ENCODE measurements around the gene METAP2. TPM values are rescaled to one million over a fixed set of nuclear protein-coding genes. Genes with fewer than 3 reads are reported as not detected.

METAP2 gene
- total RNA-seq, 1 donor from 2014 or later: 81.8 TPM

GRCh38 chr12:95545731-95546490 lies 72.0 kb downstream of the METAP2 start:
- no peak for DNase-seq
- peaks cover 7% of the 10 kb centered on the region for H3K36me3 Mint-ChIP-seq (ENCODE audit: unreplicated experiment)
- no peak overlapping the region for H3K27ac Mint-ChIP-seq (ENCODE audit: unreplicated experiment)
- H3K9me3 Mint-ChIP-seq (ENCODE audit: unreplicated experiment): peaks cover 15% of the 10 kb centered on the region
- H3K4me3 Mint-ChIP-seq (ENCODE audit: unreplicated experiment): peak overlapping the region; percentile 22
- H3K27me3 Mint-ChIP-seq (ENCODE audit: unreplicated experiment): peaks cover 4% of the 10 kb centered on the region
- peaks cover 19% of the 10 kb centered on the region for H3K4me1 Mint-ChIP-seq (ENCODE audit: low read depth, unreplicated experiment)
- no peak for TF ChIP-seq CTCF (IDR thresholded peaks at IDR 0.05; ENCODE audit: partially characterized antibody, unreplicated experiment)

GRCh38 chr12:95546491-95546813 lies 72.5 kb downstream of the METAP2 start:
- peaks cover 15% of the 10 kb centered on the region for H3K9me3 Mint-ChIP-seq (ENCODE audit: unreplicated experiment)
- TF ChIP-seq CTCF (IDR thresholded peaks at IDR 0.05; ENCODE audit: partially characterized antibody, unreplicated experiment): no peak
- DNase-seq: no peak
- peaks cover 21% of the 10 kb centered on the region for H3K4me1 Mint-ChIP-seq (ENCODE audit: low read depth, unreplicated experiment)
- peak overlapping the region; percentile 54 for H3K4me3 Mint-ChIP-seq (ENCODE audit: unreplicated experiment)
- H3K36me3 Mint-ChIP-seq (ENCODE audit: unreplicated experiment): peaks cover 7% of the 10 kb centered on the region
- H3K27ac Mint-ChIP-seq (ENCODE audit: unreplicated experiment): no peak overlapping the region
- peaks cover 4% of the 10 kb centered on the region for H3K27me3 Mint-ChIP-seq (ENCODE audit: unreplicated experiment)

- H3K4me3 Mint-ChIP-seq (ENCODE audit: unreplicated experiment): peak overlapping the region; percentile 89
- peaks cover 15% of the 10 kb centered on the region for H3K9me3 Mint-ChIP-seq (ENCODE audit: unreplicated experiment)
- H3K36me3 Mint-ChIP-seq (ENCODE audit: unreplicated experiment): peaks cover 7% of the 10 kb centered on the region
- H3K27me3 Mint-ChIP-seq (ENCODE audit: unreplicated experiment): peaks cover 4% of the 10 kb centered on the region
- H3K4me1 Mint-ChIP-seq (ENCODE audit: low read depth, unreplicated experiment): peaks cover 21% of the 10 kb centered on the region
- no peak for TF ChIP-seq CTCF (IDR thresholded peaks at IDR 0.05; ENCODE audit: partially characterized antibody, unreplicated experiment)
- DNase-seq: no peak
- peak overlapping the region; percentile 57 for H3K27ac Mint-ChIP-seq (ENCODE audit: unreplicated experiment)
Measured at GRCh38 chr12:95547522-95548055, 73.6 kb downstream of the METAP2 start.

- Mint-ChIP-seq H3K9me3 (ENCODE audit: unreplicated experiment) (peaks cover 15% of the 10 kb centered on the region), H3K36me3 (ENCODE audit: unreplicated experiment) (peaks cover 7% of the 10 kb centered on the region), H3K27ac (ENCODE audit: unreplicated experiment) (peak overlapping the region; percentile 57), H3K27me3 (ENCODE audit: unreplicated experiment) (peaks cover 4% of the 10 kb centered on the region), H3K4me1 (ENCODE audit: low read depth, unreplicated experiment) (peaks cover 21% of the 10 kb centered on the region), H3K4me3 (ENCODE audit: unreplicated experiment) (peak overlapping the region; percentile 89)
- no peak for TF ChIP-seq CTCF (IDR thresholded peaks at IDR 0.05; ENCODE audit: partially characterized antibody, unreplicated experiment)
- DNase-seq: peak; percentile 83
Measured at GRCh38 chr12:95548056-95548538, 74.1 kb downstream of the METAP2 start.
